ENCODE measurements around the gene NBL1.

The NBL1 gene

DNA sequence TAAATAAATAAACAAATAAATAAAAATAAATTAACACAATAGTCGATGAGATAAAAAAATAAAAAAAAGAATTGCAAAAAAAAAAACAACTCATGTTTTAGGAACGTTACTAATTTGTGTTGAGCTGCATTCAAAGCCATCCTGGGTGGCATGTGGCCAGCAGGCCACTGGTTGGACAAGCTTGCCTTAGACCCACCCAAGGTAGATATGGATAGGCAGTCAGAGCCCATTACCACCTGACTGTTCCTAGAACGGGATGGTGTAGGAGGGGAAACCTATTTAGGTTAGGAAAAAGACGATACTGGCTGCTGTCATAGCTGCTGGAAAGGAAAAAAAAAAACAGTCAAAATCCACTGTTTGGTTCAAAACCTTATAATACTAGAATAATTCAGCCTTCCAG lies 61.4 kb downstream of the NBL1 start:
- DNase-seq = no peak

- DNase-seq = no peak
Measured at GRCh38 chr1:19706136-19706535, 62.0 kb downstream of the NBL1 start.
